ENCODE data around the gene ALG12.
"Not testable (repeated sequence)": the region's sequence is repeated elsewhere in the genome, so short reads cannot be mapped to it uniquely, and the experiment has no call there.

ALG12 gene

GRCh38 chr22:49863931-49864330 is 54.3 kb downstream of the ALG12 start:
- DNase-seq, result no peak

- no peak for DNase-seq
These were observed 55.8 kb downstream of the ALG12 start for GRCh38 chr22:49862496-49862776.

GRCh38 chr22:49861642-49862495 is 56.4 kb downstream of the ALG12 start:
- DNase-seq, result no peak

- DNase-seq, result no peak
These were observed 59.4 kb downstream of the ALG12 start for GRCh38 chr22:49858827-49859226.

GRCh38 chr22:49856766-49857618 is 61.2 kb downstream of the ALG12 start:
- no peak for DNase-seq

- DNase-seq, result no peak
These were observed 61.9 kb downstream of the ALG12 start for GRCh38 chr22:49856343-49856742.

- DNase-seq, result no peak
These were observed 62.9 kb downstream of the ALG12 start for GRCh38 chr22:49855251-49855911.

GRCh38 chr22:49853981-49854831 is 64.0 kb downstream of the ALG12 start:
- no peak for DNase-seq

- DNase-seq, result peak; percentile 97
These were observed 65.0 kb downstream of the ALG12 start, which contains the start of gene ZBED4 for GRCh38 chr22:49852898-49853894. Gene ZBED4 (plus strand): TSS chr22:49853844. CDS start chr22:49883663, 29,819 bp downstream.

GRCh38 chr22:49852568-49852897 is 65.7 kb downstream of the ALG12 start:
- DNase-seq, result not testable (repeated sequence)

- no peak for DNase-seq
These were observed 67.1 kb downstream of the ALG12 start for GRCh38 chr22:49850959-49851802.
